Osteoblast (primary cell): Measurements from ENCODE around the gene VPS37B. TPM values are rescaled to one million over a fixed set of nuclear protein-coding genes. Genes with fewer than 3 reads are reported as not detected.
A peak's percentile ranks its signal among the peaks of the same experiment; 100 is the strongest.

Experiments
- DNase-seq: peaks from one replicate; pipeline ENCODE4 v3.0.0; 2011; ENCODE audit warnings: low spot score, mixed read lengths; ENCODE audit not compliant: insufficient read length; ENCODE audit errors: missing footprints
- H2AFZ ChIP-seq: 2 replicates; pipeline ENCODE4 v1.6.0; 2011; ENCODE audit warnings: mild to moderate bottlenecking, low read length
- H3K27ac ChIP-seq: 2 replicates; pipeline ENCODE4 v1.5.1; 2011; ENCODE audit warnings: mild to moderate bottlenecking, low read depth, low read length, moderate library complexity
- H3K27me3 ChIP-seq: 2 replicates; pipeline ENCODE4 v1.6.0; 2012; ENCODE audit warnings: mild to moderate bottlenecking, control low read depth, inconsistent platforms, low read length, moderate library complexity; ENCODE audit not compliant: insufficient read depth
- H3K36me3 ChIP-seq: 2 replicates; pipeline ENCODE4 v1.5.1; 2011; ENCODE audit warnings: mild to moderate bottlenecking, low read length, control low read depth, moderate library complexity; ENCODE audit not compliant: insufficient read depth
- H3K4me1 ChIP-seq: 2 replicates; pipeline ENCODE4 v1.5.1; 2011; ENCODE audit warnings: mild to moderate bottlenecking, low read length, control low read depth, moderate library complexity; ENCODE audit not compliant: insufficient read depth
- H3K4me2 ChIP-seq: 2 replicates; pipeline ENCODE4 v1.6.0; 2011; ENCODE audit warnings: mild to moderate bottlenecking, low read length; ENCODE audit not compliant: insufficient read depth
- H3K4me3 ChIP-seq: fragments of 200-600 bp; sonication (generic); 3 replicates; pipeline ENCODE4 v1.5.1; 2012; ENCODE audit warnings: mild to moderate bottlenecking, low read length, inconsistent platforms; ENCODE audit not compliant: insufficient read depth
- H3K79me2 ChIP-seq: 2 replicates; pipeline ENCODE4 v1.6.0; 2012; ENCODE audit warnings: mild to moderate bottlenecking, low read length, control low read depth, inconsistent platforms; ENCODE audit not compliant: insufficient read depth
- H3K9me3 ChIP-seq: 2 replicates; pipeline ENCODE4 v1.5.1; 2011; ENCODE audit warnings: low read depth, low read length, control low read depth
- H4K20me1 ChIP-seq: 2 replicates; pipeline ENCODE4 v1.6.0; 2012; ENCODE audit warnings: mild to moderate bottlenecking, low read length, control low read depth; ENCODE audit not compliant: insufficient read depth
- CTCF ChIP-seq: IDR thresholded peaks from 2 replicates; pipeline ENCODE4 v1.5.1; 2011; ENCODE audit warnings: mild to moderate bottlenecking, low read depth, low read length, moderate library complexity; ENCODE audit errors: extremely low read depth
- total RNA-seq: library from RNA; depleted of rRNA; stranded (reverse); fragments of >200 nt; gene quantifications from 2 replicates; pipeline ENCODE4 v1.2.3, GENCODE V29; 2012

Gene VPS37B
- total RNA-seq, 1 donor, result 19.2 TPM

GRCh38 chr12:122899887-122900286 lies 4.0 kb upstream of the VPS37B start:
- no peaks in the 10 kb centered on the region for H3K36me3 ChIP-seq
- H4K20me1 ChIP-seq, result peaks cover 3% of the 10 kb centered on the region
- H3K9me3 ChIP-seq, result no peaks in the 10 kb centered on the region
- H2AFZ ChIP-seq, result no peak overlapping the region
- TF ChIP-seq CTCF, result no peak
- no peak overlapping the region for H3K4me3 ChIP-seq
- peaks cover 8% of the 10 kb centered on the region for H3K79me2 ChIP-seq
- no peaks in the 10 kb centered on the region for H3K27me3 ChIP-seq
- peaks cover 14% of the 10 kb centered on the region for H3K4me1 ChIP-seq
- no peak for DNase-seq
- no peak overlapping the region for H3K4me2 ChIP-seq
- no peak overlapping the region for H3K27ac ChIP-seq

DNA sequence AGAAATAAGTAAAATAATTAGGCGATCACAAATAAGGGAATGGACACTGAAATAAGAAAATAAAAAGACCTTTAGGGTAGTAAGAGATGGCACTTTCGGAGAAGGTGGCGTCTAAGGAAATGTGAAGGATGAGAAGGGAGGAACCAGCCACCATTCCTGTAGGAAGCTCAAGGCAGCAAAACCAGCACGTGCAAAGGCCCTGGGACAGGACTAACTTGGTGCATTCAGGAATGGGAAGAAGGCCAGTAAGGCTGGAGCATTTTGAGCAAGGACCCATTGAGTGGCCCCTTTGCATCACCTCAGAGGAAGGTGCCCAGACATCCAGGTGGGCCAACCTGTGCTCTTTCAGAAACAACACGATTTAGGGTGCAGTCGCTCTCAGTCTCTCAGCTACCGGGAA lies 738 bp upstream of the VPS37B start:
- Histone ChIP-seq H3K4me2 (no peak overlapping the region), H2AFZ (no peak overlapping the region), H3K9me3 (no peaks in the 10 kb centered on the region), H4K20me1 (peaks cover 10% of the 10 kb centered on the region), H3K4me1 (peaks cover 39% of the 10 kb centered on the region), H3K4me3 (no peak overlapping the region), H3K79me2 (peaks cover 34% of the 10 kb centered on the region), H3K27me3 (no peaks in the 10 kb centered on the region), H3K27ac (no peak overlapping the region), H3K36me3 (no peaks in the 10 kb centered on the region)
- no peak for TF ChIP-seq CTCF
- no peak for DNase-seq

DNA sequence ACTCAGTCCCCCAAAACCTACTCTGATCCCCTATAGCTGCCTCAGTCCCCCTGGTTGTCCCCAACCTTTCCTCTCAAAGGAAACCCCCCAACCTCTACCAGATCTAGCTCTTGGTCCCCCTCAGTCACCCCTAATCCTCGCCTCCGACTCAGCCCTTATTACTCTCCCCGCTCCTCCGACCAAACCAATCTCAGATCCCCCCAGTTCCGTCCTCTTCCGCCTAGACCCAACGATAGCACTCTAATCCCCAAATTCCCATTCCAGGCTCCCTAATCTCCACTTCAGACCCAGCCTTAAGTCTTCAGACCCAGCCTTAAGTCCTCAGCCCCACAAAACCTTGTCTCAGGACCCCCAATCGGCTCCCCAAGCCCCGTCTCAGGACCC lies 612 bp downstream of the VPS37B start:
- peak overlapping the region; percentile 80 for H2AFZ ChIP-seq
- H3K4me1 ChIP-seq, result peaks cover 50% of the 10 kb centered on the region
- peak overlapping the region; percentile 96 for H3K4me2 ChIP-seq
- peaks cover 45% of the 10 kb centered on the region for H3K79me2 ChIP-seq
- no peak for DNase-seq
- no peaks in the 10 kb centered on the region for H3K9me3 ChIP-seq
- H3K36me3 ChIP-seq, result no peaks in the 10 kb centered on the region
- peak overlapping the region; percentile 85 for H3K4me3 ChIP-seq
- H3K27ac ChIP-seq, result peak overlapping the region; percentile 88
- H3K27me3 ChIP-seq, result no peaks in the 10 kb centered on the region
- no peak for TF ChIP-seq CTCF
- peaks cover 19% of the 10 kb centered on the region for H4K20me1 ChIP-seq

DNA sequence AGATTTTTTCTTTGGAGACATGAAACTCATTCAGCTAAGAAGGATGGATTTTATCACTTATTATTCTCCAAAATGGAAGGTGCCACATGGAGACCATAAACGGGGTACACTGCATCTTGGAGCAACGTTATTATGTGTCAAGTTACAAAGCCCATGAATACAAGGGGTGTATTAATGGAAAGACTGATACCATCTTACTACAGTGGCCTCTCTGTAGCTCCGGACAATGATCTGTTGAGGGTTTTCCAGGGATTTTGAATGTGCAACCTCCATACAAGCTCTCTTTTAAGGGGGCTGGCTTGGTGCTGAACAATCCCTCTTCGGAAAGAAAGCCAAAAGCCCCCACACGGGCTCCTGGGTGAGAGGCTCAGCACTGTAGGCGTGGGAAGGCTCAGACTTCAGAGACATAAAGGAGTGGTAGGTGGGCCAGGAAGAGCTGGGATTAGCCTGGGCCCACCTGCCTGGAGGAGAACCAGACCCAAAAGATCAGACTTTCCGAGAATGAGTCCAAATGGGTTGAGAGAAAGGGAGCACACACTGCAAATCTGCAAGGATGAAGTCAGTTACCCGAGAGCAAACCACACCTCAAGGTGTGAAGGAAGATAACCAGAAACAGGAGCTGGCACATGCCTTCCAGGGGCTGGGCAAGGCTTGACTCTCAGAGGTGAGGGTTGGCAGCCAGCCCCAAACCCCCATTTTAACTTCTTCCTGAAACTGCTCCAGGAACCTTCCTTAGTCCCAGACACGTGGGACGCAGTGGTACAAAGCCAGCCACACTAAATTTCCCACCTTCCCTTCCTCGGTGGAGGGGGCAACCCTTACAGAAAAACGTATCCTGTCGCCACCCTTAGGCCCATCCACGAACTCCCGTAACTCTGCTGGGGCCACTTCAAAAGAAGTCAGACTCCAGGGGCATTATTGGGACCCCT lies 1.5 kb downstream of the VPS37B start:
- DNase-seq, result no peak
- peak overlapping the region; percentile 88 for H3K27ac ChIP-seq
- no peak for TF ChIP-seq CTCF
- H3K9me3 ChIP-seq, result no peaks in the 10 kb centered on the region
- peaks cover 54% of the 10 kb centered on the region for H3K79me2 ChIP-seq
- peak overlapping the region; percentile 85 for H3K4me3 ChIP-seq
- no peak overlapping the region for H2AFZ ChIP-seq
- peaks cover 50% of the 10 kb centered on the region for H3K4me1 ChIP-seq
- peaks cover 22% of the 10 kb centered on the region for H4K20me1 ChIP-seq
- no peaks in the 10 kb centered on the region for H3K36me3 ChIP-seq
- H3K27me3 ChIP-seq, result no peaks in the 10 kb centered on the region
- peak overlapping the region; percentile 96 for H3K4me2 ChIP-seq
